ENCODE data around the gene PISD.

PISD gene

GRCh38 chr22:31652088-31652487 lies 9.9 kb downstream of the PISD start:
- no peak for DNase-seq

GRCh38 chr22:31651664-31652063 lies 10.4 kb downstream of the PISD start:
- DNase-seq = no peak

GRCh38 chr22:31650391-31650790 lies 11.6 kb downstream of the PISD start:
- DNase-seq = no peak

GRCh38 chr22:31647523-31648320 lies 14.3 kb downstream of the PISD start:
- DNase-seq = no peak

- no peak for DNase-seq
These were observed 14.9 kb downstream of the PISD start for GRCh38 chr22:31647066-31647465.

GRCh38 chr22:31646186-31647019 lies 15.6 kb downstream of the PISD start:
- no peak for DNase-seq

- DNase-seq = no peak
These were observed 22.5 kb downstream of the PISD start for GRCh38 chr22:31639436-31640039.

- no peak for DNase-seq
These were observed 24.0 kb downstream of the PISD start for GRCh38 chr22:31637891-31638618.

GRCh38 chr22:31637447-31637890 lies 24.5 kb downstream of the PISD start:
- no peak for DNase-seq

GRCh38 chr22:31635638-31636306 lies 26.2 kb downstream of the PISD start:
- DNase-seq = no peak

GRCh38 chr22:31631436-31631835 lies 30.6 kb downstream of the PISD start:
- no peak for DNase-seq

- DNase-seq = peak; percentile 87
These were observed 31.4 kb downstream of the PISD start for GRCh38 chr22:31630331-31631329.

GRCh38 chr22:31629741-31630184 lies 32.3 kb downstream of the PISD start:
- no peak for DNase-seq

- DNase-seq = no peak
These were observed 32.9 kb downstream of the PISD start for GRCh38 chr22:31628969-31629708.

- DNase-seq = no peak
These were observed 33.7 kb downstream of the PISD start for GRCh38 chr22:31628362-31628761.

- DNase-seq = no peak
These were observed 34.7 kb downstream of the PISD start for GRCh38 chr22:31627223-31627731.

- no peak for DNase-seq
These were observed 35.4 kb downstream of the PISD start for GRCh38 chr22:31626427-31627150.

GRCh38 chr22:31625661-31626426 lies 36.2 kb downstream of the PISD start:
- no peak for DNase-seq

Measured in activated gamma-delta T cell treated with Interleukin-2 at 50 U/mL for 16 hours (primary cell).